Mucosa of descending colon (tissue), 3 donors: ENCODE results near the gene TEX9. TPM values are rescaled to one million over a fixed set of nuclear protein-coding genes. Genes with fewer than 3 reads are reported as not detected.
A peak's percentile ranks its signal among the peaks of the same experiment; 100 is the strongest.
"Not testable (repeated sequence)": the region's sequence is repeated elsewhere in the genome, so short reads cannot be mapped to it uniquely, and the experiment has no call there.

Experiments used
- ATAC-seq: fragments of 200-7000 bp; cut with Tn5 transposase; one replicate; pipeline ENCODE4 v1.9.1; 2020; ENCODE audit warnings: mild to moderate bottlenecking, moderate library complexity
- DNase-seq, 3 donors: peaks; one replicate each; pipeline ENCODE4 v3.0.0-alpha.2; 2020
- H3K36me3 ChIP-seq: fragments of 200-600 bp; one replicate; pipeline ENCODE4 v1.8.0; 2021; ENCODE audit warnings: low read depth, mild to moderate bottlenecking
- H3K4me1 ChIP-seq: fragments of 200-600 bp; one replicate; pipeline ENCODE4 v1.8.0; 2021; ENCODE audit warnings: low read depth, mild to moderate bottlenecking
- H3K4me3 ChIP-seq: fragments of 200-600 bp; one replicate; pipeline ENCODE4 v1.8.0; 2021; ENCODE audit warnings: mild to moderate bottlenecking
- H3K9me3 ChIP-seq: fragments of 200-600 bp; one replicate; pipeline ENCODE4 v1.8.0; 2021; ENCODE audit warnings: mild to moderate bottlenecking
- CTCF ChIP-seq: fragments of 200-600 bp; IDR thresholded peaks from one replicate; pipeline ENCODE4 v1.8.0; 2022; ENCODE audit warnings: antibody characterized with exemption, mild to moderate bottlenecking
- intact Hi-C, 2 donors: fragments of 100-400 bp; cut with DNase I in 1 of 2; cut with micrococcal nuclease in 1 of 2; formaldehyde crosslinking; loops; one replicate each; pipeline versions ENCODE4 v1.11.0 to v1.11.1; 2022; cut with DNase I, micrococcal nuclease
- long read RNA-seq, 2 donors: library from polyadenylated mRNA; unstranded; transcript quantifications; one replicate each; pipeline ENCODE4 v2.0.0, GENCODE V29; 2019 to 2021
- total RNA-seq, 3 donors: library from RNA; stranded (reverse); fragmentation: NEBNext Ultra II Directional in 2 of 3; extraction: Animal tissue kit (Norgen Biotek cat#: 25700) in 2 of 3; gene quantifications; one replicate each; pipeline versions ENCODE4 v1.2.1 to v1.2.4, GENCODE V29; 2021 to 2023
- donor health status: DM: no; HTN: no; CAD: no; lungs with moderate emphysema.
- donor health status: DM: no; HTN: no; CAD: no.
- donor health status: DM: no; HTN: yes; CAD: no.

Gene TEX9
- total RNA-seq = 10 to 100 TPM in 1 of 3 donors, 1 to 10 TPM in 2; 5.7 to 10.6 (median 7.8) TPM
- long read RNA-seq, donor 1, partial matches to known transcripts = 3 of 6 reads
- long read RNA-seq, donor 1, other reads (novel, unspliced or antisense) = 3 of 6 reads
- long read RNA-seq, donor 2, partial matches to known transcripts = 6 of 9 reads
- long read RNA-seq, donor 2, other reads (novel, unspliced or antisense) = 3 of 9 reads

- intact Hi-C loops = loop anchor here in 1 of 2 donors (5.0 kb wide), 1 partner anchor 103 kb away; no protein-coding TSS in a partner anchor
- DNase-seq = peak; percentile 92 to 93 (median 93)
- peak; percentile 100 for ATAC-seq
These were observed at the start of gene TEX9 for GRCh38 chr15:56365075-56365711. TEX9 (plus strand) TSS chr15:56365426; CDS start chr15:56365451, 25 bp downstream.

GRCh38 chr15:56316561-56316960 lies 48.7 kb upstream of the TEX9 start:
- H3K9me3 ChIP-seq, H3K4me3 ChIP-seq, ATAC-seq, H3K36me3 ChIP-seq, H3K4me1 ChIP-seq, DNase-seq, intact Hi-C loops: not testable (repeated sequence)

More at GRCh38 chr15:56365075-56365711, at the start of gene TEX9:
- TF ChIP-seq CTCF = no peak
- Histone ChIP-seq H3K4me3 (peak within 1 kb of the TSS; percentile 18), H3K4me1 (peaks cover 10% of the 10 kb centered on the region), H3K36me3 (no peaks in the 10 kb centered on the region), H3K9me3 (no peaks in the 10 kb centered on the region)

GRCh38 chr15:56320316-56320715 lies 44.9 kb upstream of the TEX9 start:
- H3K4me1 ChIP-seq = no peaks in the 10 kb centered on the region
- no peaks in the 10 kb centered on the region for H3K9me3 ChIP-seq
- no peak overlapping the region for H3K4me3 ChIP-seq
- no peaks in the 10 kb centered on the region for H3K36me3 ChIP-seq
- peak; percentile 68 for ATAC-seq
- intact Hi-C loops = no loop called here
- DNase-seq = no peak
- TF ChIP-seq CTCF = no peak

- ATAC-seq (peak; percentile 95), DNase-seq (no peak)
- Histone ChIP-seq H3K4me3 (no peak overlapping the region), H3K4me1 (no peaks in the 10 kb centered on the region), H3K9me3 (no peaks in the 10 kb centered on the region), H3K36me3 (no peaks in the 10 kb centered on the region)
- intact Hi-C loops = no loop called here
- no peak for TF ChIP-seq CTCF
These were observed 44.4 kb upstream of the TEX9 start for GRCh38 chr15:56320861-56321260.

- intact Hi-C loops = no loop called here
- no peaks in the 10 kb centered on the region for H3K4me1 ChIP-seq
- ATAC-seq = no peak
- no peaks in the 10 kb centered on the region for H3K9me3 ChIP-seq
- TF ChIP-seq CTCF = no peak
- no peak overlapping the region for H3K4me3 ChIP-seq
- no peaks in the 10 kb centered on the region for H3K36me3 ChIP-seq
- DNase-seq = no peak
These were observed 42.8 kb upstream of the TEX9 start for GRCh38 chr15:56322444-56322843.

- no peak for TF ChIP-seq CTCF
- Histone ChIP-seq H3K4me1 (no peaks in the 10 kb centered on the region), H3K4me3 (no peak overlapping the region), H3K36me3 (no peaks in the 10 kb centered on the region), H3K9me3 (no peaks in the 10 kb centered on the region)
- no peak for DNase-seq
- intact Hi-C loops = no loop called here
- no peak for ATAC-seq
These were observed 41.8 kb upstream of the TEX9 start for GRCh38 chr15:56323435-56323834.
